H1 (cell line): ENCODE data around the gene ZNF385B. TPM values are rescaled to one million over a fixed set of nuclear protein-coding genes. Genes with fewer than 3 reads are reported as not detected.

ENCODE experiments used
- ATF2 ChIP-seq: IDR thresholded peaks from 2 replicates; pipeline ENCODE4 v1.6.1; 2012; ENCODE audit warnings: low read length, inconsistent platforms
- CHD2 ChIP-seq: IDR thresholded peaks from 2 replicates; pipeline ENCODE4 v1.6.1; 2012; ENCODE audit warnings: low read length, improper control_type of control experiment
- CHD7 ChIP-seq: fragments of 300-600 bp; sonication (generic); IDR thresholded peaks from 2 replicates; pipeline ENCODE4 v1.7.1; 2012; ENCODE audit warnings: low read length, moderate library complexity, mild to moderate bottlenecking, inconsistent platforms; ENCODE audit not compliant: insufficient replicate concordance
- KDM4A ChIP-seq: IDR thresholded peaks from one replicate; pipeline ENCODE4 v1.7.1; 2012; ENCODE audit warnings: low read depth, mild to moderate bottlenecking, moderate library complexity, low read length, inconsistent platforms; ENCODE audit not compliant: severe bottlenecking
- POLR2A ChIP-seq, 2 experiments: IDR thresholded peaks; 1 replicate in 1 of 2; 2 replicates in 1 of 2; pipeline ENCODE4 v1.6.1; 2011; ENCODE audit warnings: low read depth in 2 of 2, low read length in 2 of 2, mild to moderate bottlenecking in 2 of 2; ENCODE audit errors: control extremely low read depth in 1 of 2
- SIN3A ChIP-seq, 2 experiments: IDR thresholded peaks in 1 of 2; conservative IDR thresholded peaks in 1 of 2; 2 replicates each; pipeline ENCODE4 v1.6.1; 2011 to 2012; ENCODE audit warnings: low read length in 2 of 2, improper control_type of control experiment in 1 of 2, low read depth in 1 of 2, mild to moderate bottlenecking in 1 of 2
- ZNF274 ChIP-seq: IDR thresholded peaks from 2 replicates; pipeline ENCODE4 v1.7.0; 2012; ENCODE audit warnings: low read length, borderline replicate concordance; ENCODE audit errors: extremely low read depth
- polyA plus RNA-seq, 7 experiments: library from polyadenylated mRNA; depleted of rRNA in 3 of 7; stranded (reverse) in 5 of 7; unstranded in 2 of 7; fragments of >200 nt in 5 of 7; fragments of 200-250 nt in 2 of 7; gene quantifications; 1 replicate in 5 of 7; 2 replicates in 1 of 7; 4 replicates in 1 of 7; pipeline versions ENCODE4 v1.2.1 to v1.2.3, GENCODE V29; 2011 to 2013; ENCODE audit warnings: missing spikeins in 2 of 7, mixed read lengths in 2 of 7
- total RNA-seq: library from RNA; stranded (reverse); fragmentation: NEBNext Ultra II Directional; extraction: Animal tissue kit (Norgen Biotek cat#: 25700); gene quantifications from 2 replicates; pipeline ENCODE4 v1.2.1, GENCODE V29; 2021

Gene ZNF385B
- total and polyA plus RNA-seq, 2 of the 8 experiments (the other 6 are each of a cell fraction or from before 2014, with no cell fraction given), result 1.1 to 3.7 TPM

GRCh38 chr2:179444056-179444455, 417.4 kb downstream of the ZNF385B start (continued):
- TF ChIP-seq KDM4A, result no peak
- no peak for TF ChIP-seq CHD7
- no peak for TF ChIP-seq SIN3A (conservative IDR thresholded peaks at IDR 0.05 in 1 of 2, IDR thresholded peaks at IDR 0.05 in 1 of 2; ENCODE audit: low read depth in 1 of 2, low read length in 2 of 2)
- TF ChIP-seq POLR2A (IDR thresholded peaks at IDR 0.05; ENCODE audit: control extremely low read depth in 1 of 2, low read depth in 2 of 2, low read length in 2 of 2), result no peak
- TF ChIP-seq ZNF274, result no peak
- TF ChIP-seq ATF2, result no peak
- no peak for TF ChIP-seq CHD2
